IMR-90 (cell line): ENCODE data around the gene OR10AD1. TPM values are rescaled to one million over a fixed set of nuclear protein-coding genes. Genes with fewer than 3 reads are reported as not detected.

ENCODE experiments used
- ATAC-seq: fragments of 200-7000 bp; cut with Tn5 transposase; 2 replicates; pipeline ENCODE4 v1.9.1; 2020; ENCODE audit warnings: low read depth, mild to moderate bottlenecking, moderate library complexity
- BruUV-seq: library from RNA; stranded (reverse); fragments of 400-500 nt; replicated peaks from 2 replicates; lab custom pipeline; 2021; lab: Mats Ljungman, UMichigan
- CTCF ChIA-PET: fragments of 300-600 bp; formaldehyde crosslinking; extraction: SDS; loops from one replicate; lab custom pipeline; 2021; ENCODE audit warnings: antibody characterized with exemption; lab: Yijun Ruan, JAX
- POLR2A ChIA-PET: fragments of 300-600 bp; sonication (Branson Sonifier 250); formaldehyde crosslinking; loops from one replicate; lab custom pipeline; 2022; ENCODE audit warnings: antibody characterized with exemption; ENCODE audit not compliant: unreplicated experiment; lab: Charles Lee
- DNase-seq: peaks from one replicate; pipeline ENCODE4 v3.0.0; 2013
- H2AFZ ChIP-seq: replicated peaks from 2 replicates; pipeline ENCODE3; 2013; ENCODE audit warnings: low read length, mild to moderate bottlenecking; ENCODE audit not compliant: poor library complexity
- H2AK5ac ChIP-seq: 2 replicates; pipeline ENCODE4 v1.6.1; 2013; ENCODE audit warnings: low read depth, low read length, inconsistent platforms
- H2AK9ac ChIP-seq: replicated peaks from 2 replicates; pipeline ENCODE3; 2013; ENCODE audit warnings: mild to moderate bottlenecking, low read depth, low read length, moderate library complexity; ENCODE audit not compliant: poor library complexity
- H2BK120ac ChIP-seq: 2 replicates; pipeline ENCODE4 v1.6.1; 2013; ENCODE audit warnings: low read depth, low read length, inconsistent platforms
- H2BK15ac ChIP-seq: 3 replicates; pipeline ENCODE4 v1.6.1; 2013; ENCODE audit warnings: low read depth, low read length, inconsistent platforms
- H2BK20ac ChIP-seq: 2 replicates; pipeline ENCODE4 v1.6.1; 2013; ENCODE audit warnings: low read depth, mild to moderate bottlenecking, inconsistent platforms, low read length, moderate library complexity
- H2BK5ac ChIP-seq: 2 replicates; pipeline ENCODE4 v1.6.1; 2013; ENCODE audit warnings: mild to moderate bottlenecking, low read depth, low read length, inconsistent platforms; ENCODE audit not compliant: poor library complexity, severe bottlenecking
- H3K14ac ChIP-seq: replicated peaks from 2 replicates; pipeline ENCODE4 v1.6.1; 2013; ENCODE audit warnings: low read depth, low read length, inconsistent platforms
- H3K18ac ChIP-seq: 2 replicates; pipeline ENCODE4 v1.6.1; 2013; ENCODE audit warnings: low read depth, low read length, control low read depth
- H3K23ac ChIP-seq: 2 replicates; pipeline ENCODE4 v1.6.1; 2013; ENCODE audit warnings: low read depth, low read length, inconsistent platforms
- H3K27ac ChIP-seq: 2 replicates; pipeline ENCODE4 v1.5.1; 2013; ENCODE audit warnings: mild to moderate bottlenecking, control low read depth, low read length; ENCODE audit not compliant: insufficient read depth
- H3K27me3 ChIP-seq: 2 replicates; pipeline ENCODE4 v1.6.1; 2013; ENCODE audit warnings: low read length; ENCODE audit not compliant: control insufficient read depth, insufficient read depth
- H3K36me3 ChIP-seq: 2 replicates; pipeline ENCODE4 v1.6.1; 2013; ENCODE audit warnings: low read length, mixed read lengths; ENCODE audit not compliant: control insufficient read depth, insufficient read depth
- H3K4ac ChIP-seq: 2 replicates; pipeline ENCODE4 v1.6.1; 2013; ENCODE audit warnings: low read depth, low read length, inconsistent platforms
- H3K4me1 ChIP-seq: 2 replicates; pipeline ENCODE4 v1.6.1; 2013; ENCODE audit warnings: low read length, mixed read lengths; ENCODE audit not compliant: control insufficient read depth, insufficient read depth
- H3K4me2 ChIP-seq: 2 replicates; pipeline ENCODE4 v1.6.1; 2013; ENCODE audit warnings: low read depth, mild to moderate bottlenecking, control low read depth, low read length, moderate library complexity
- H3K4me3 ChIP-seq: 2 replicates; pipeline ENCODE4 v1.5.1; 2013; ENCODE audit warnings: low read depth, mild to moderate bottlenecking, control low read depth, low read length, moderate library complexity; ENCODE audit not compliant: insufficient read depth
- H3K56ac ChIP-seq: 2 replicates; pipeline ENCODE4 v1.6.1; 2013; ENCODE audit warnings: low read length, inconsistent platforms; ENCODE audit not compliant: insufficient read depth; ENCODE audit errors: extremely low read depth
- H3K79me1 ChIP-seq, 2 experiments: 2 replicates each; pipeline ENCODE4 v1.6.1; 2013; ENCODE audit warnings: low read length in 2 of 2, inconsistent platforms in 1 of 2, low read depth in 1 of 2
- H3K9ac ChIP-seq: 2 replicates; pipeline ENCODE4 v1.6.1; 2013; ENCODE audit warnings: low read depth, low read length, control low read depth
- H3K9me1 ChIP-seq: 2 replicates; pipeline ENCODE4 v1.6.1; 2013; ENCODE audit warnings: low read length, inconsistent platforms; ENCODE audit not compliant: insufficient read depth
- H3K9me3 ChIP-seq: 2 replicates; pipeline ENCODE4 v1.6.1; 2013; ENCODE audit warnings: low read length; ENCODE audit not compliant: control insufficient read depth, insufficient read depth
- H4K20me1 ChIP-seq: 2 replicates; pipeline ENCODE4 v1.6.1; 2013; ENCODE audit warnings: low read length, inconsistent platforms; ENCODE audit not compliant: insufficient read depth
- H4K5ac ChIP-seq: 2 replicates; pipeline ENCODE4 v1.6.1; 2013; ENCODE audit warnings: mild to moderate bottlenecking, low read depth, low read length, control low read depth
- H4K8ac ChIP-seq, 2 experiments: 2 replicates each; pipeline ENCODE4 v1.6.1; 2013; ENCODE audit warnings: low read depth in 2 of 2, low read length in 2 of 2, control low read depth in 1 of 2, inconsistent platforms in 1 of 2
- H4K91ac ChIP-seq: 2 replicates; pipeline ENCODE4 v1.6.1; 2013; ENCODE audit warnings: low read depth, low read length, inconsistent platforms; ENCODE audit not compliant: insufficient read depth
- BHLHE40 ChIP-seq: fragments of 150-350 bp; IDR thresholded peaks from 2 replicates; pipeline ENCODE4 v1.6.1; 2016; ENCODE audit warnings: mild to moderate bottlenecking, low read depth, low read length
- CEBPB ChIP-seq: IDR thresholded peaks from 2 replicates; pipeline ENCODE4 v1.6.1; 2012; ENCODE audit warnings: low read depth, low read length, improper control_type of control experiment
- CTCF ChIP-seq: conservative IDR thresholded peaks from 2 replicates; pipeline ENCODE4 v1.5.1; 2012; ENCODE audit warnings: mild to moderate bottlenecking, low read depth, low read length, improper control_type of control experiment
- ELK1 ChIP-seq: fragments of 150-350 bp; IDR thresholded peaks from 2 replicates; pipeline ENCODE4 v1.6.1; 2016; ENCODE audit warnings: low read depth, mild to moderate bottlenecking, low read length, moderate library complexity, borderline replicate concordance
- MAFK ChIP-seq: IDR thresholded peaks from 2 replicates; pipeline ENCODE4 v1.6.1; 2012; ENCODE audit warnings: low read depth, low read length, improper control_type of control experiment
- NFE2L2 ChIP-seq: fragments of 150-350 bp; IDR thresholded peaks from 2 replicates; pipeline ENCODE4 v1.6.1; 2016; ENCODE audit warnings: low read depth, mild to moderate bottlenecking, low read length
- POLR2A ChIP-seq: IDR thresholded peaks from 2 replicates; pipeline ENCODE4 v1.6.1; 2012; ENCODE audit warnings: mild to moderate bottlenecking, low read depth, low read length
- RAD21 ChIP-seq: IDR thresholded peaks from 2 replicates; pipeline ENCODE4 v1.6.1; 2012; ENCODE audit warnings: low read length, improper control_type of control experiment
- RCOR1 ChIP-seq: IDR thresholded peaks from 2 replicates; pipeline ENCODE4 v1.6.1; 2012; ENCODE audit warnings: mild to moderate bottlenecking, low read length, improper control_type of control experiment; ENCODE audit not compliant: insufficient replicate concordance
- WGBS, 2 experiments: methylation state at CpG; one replicate each; pipeline versions ENCODE4 v1.1.5 to v1.1.7; 2013; ENCODE audit warnings: missing lambda C conversion rate in 2 of 2; ENCODE audit not compliant: insufficient read length in 1 of 2; ENCODE audit errors: extremely low coverage in 2 of 2; 5-methylcytosine and 5-hydroxymethylcytosine counted together
- dilution Hi-C: fragments of 300-500 bp; cut with HindIII; formaldehyde crosslinking; loops from one replicate; pipeline ENCODE4 v1.14.3; 2018; ENCODE audit warnings: low sequenced_read_pairs; ENCODE audit not compliant: unreplicated experiment
- in situ Hi-C: fragments of 300-500 bp; cut with MboI; formaldehyde crosslinking; loops from 3 replicates; pipeline ENCODE4 v1.14.3; 2019; ENCODE audit warnings: low sequenced_read_pairs, inconsistent platforms, mixed read lengths
- intact Hi-C: fragments of 100-400 bp; cut with micrococcal nuclease; formaldehyde crosslinking; loops from 2 replicates; pipeline ENCODE4 v1.10.0; 2022
- polyA plus RNA-seq, 3 experiments: library from polyadenylated mRNA; depleted of rRNA; stranded (reverse); fragments of >200 nt; gene quantifications; 2 replicates each; pipeline ENCODE4 v1.2.3, GENCODE V29; 2012; ENCODE audit warnings: low replicate concordance in 1 of 3
- total RNA-seq: library from RNA; depleted of rRNA; stranded (reverse); fragments of >200 nt; gene quantifications from 2 replicates; pipeline ENCODE4 v1.2.3, GENCODE V29; 2012

Gene OR10AD1
- total and polyA plus RNA-seq, 2 of the 4 experiments (the other 2 are of a cell fraction) = not detected

GRCh38 chr12:48182631-48183030 lies 20.5 kb downstream of the OR10AD1 start:
- ChIA-PET POLR2A (no interaction called here), CTCF (interaction anchor here (0.9 to 1.3 kb wide), 5 partner anchors 9 to 90 kb away, joined by 4 to 7 read pairs (median 4); partner anchors contain the start of gene ASB8)
- Histone ChIP-seq H2BK20ac (no peak overlapping the region), H2BK15ac (no peak overlapping the region), H3K18ac (no peak overlapping the region), H2AK9ac (no peak overlapping the region), H4K91ac (no peak overlapping the region), H3K9ac (peak overlapping the region; percentile 41), H3K36me3 (no peaks in the 10 kb centered on the region), H3K9me3 (no peaks in the 10 kb centered on the region), H3K4me1 (peaks cover 3% of the 10 kb centered on the region; the same call in 1 of the 2 replicates), H3K27me3 (peaks cover 60% of the 10 kb centered on the region), H3K14ac (no peak overlapping the region; the same call in 1 of the 2 replicates), H2AK5ac (no peak overlapping the region), H3K4me2 (peak overlapping the region; percentile 89), H4K20me1 (no peaks in the 10 kb centered on the region), H3K23ac (no peak overlapping the region; the same call in 1 of the 2 replicates), H3K79me1 (no peaks in the 10 kb centered on the region), H2AFZ (peak overlapping the region; percentile 89), H4K5ac (no peak overlapping the region), H2BK120ac (no peak overlapping the region), H3K56ac (no peak overlapping the region), H4K8ac (peak overlapping the region in 1 of 2 experiments; percentile 64; a peak in 2 of 4 replicates), H3K4ac (no peak overlapping the region), H3K9me1 (no peaks in the 10 kb centered on the region; the same call in 1 of the 2 replicates), H3K27ac (no peak overlapping the region; the same call in 1 of the 2 replicates), H3K4me3 (peak overlapping the region; percentile 51), H2BK5ac (no peak overlapping the region)
- ATAC-seq (no peak), DNase-seq (no peak)
- dilution Hi-C loops (no loop called here), in situ Hi-C loops (no loop called here), intact Hi-C loops (no loop called here)
- no peak for TF ChIP-seq RCOR1
- TF ChIP-seq POLR2A = no peak
- TF ChIP-seq BHLHE40 = no peak
- TF ChIP-seq CTCF = no peak
- no peak for TF ChIP-seq ELK1
- no peak for TF ChIP-seq NFE2L2
- TF ChIP-seq CEBPB = no peak
- no peak for TF ChIP-seq RAD21
- TF ChIP-seq MAFK = no peak
- WGBS, 2 experiments = no CpG with 5 or more reads among the region's 7 CpGs
- no TSS peak for BruUV-seq
